Tibial nerve (tissue), 4 donors: ENCODE results near the gene SPATA1. TPM values are rescaled to one million over a fixed set of nuclear protein-coding genes. Genes with fewer than 3 reads are reported as not detected.
A peak's percentile ranks its signal among the peaks of the same experiment; 100 is the strongest.

Experiments
- DNase-seq, 2 donors: peaks; one replicate each; pipeline ENCODE4 v3.0.0-alpha.2; 2019; ENCODE audit warnings: low spot score in 2 of 2
- H3K27ac ChIP-seq, 4 donors: fragments of 200-600 bp; sonication (generic) in 3 of 4; one replicate each; pipeline ENCODE4 v1.5.1; 2017 to 2019; ENCODE audit warnings: mild to moderate bottlenecking in 1 of 4
- H3K27me3 ChIP-seq, 2 donors: fragments of 200-600 bp; sonication (generic) in 1 of 2; one replicate each; pipeline versions ENCODE4 v1.5.1 to v1.6.0; 2017 to 2019
- H3K36me3 ChIP-seq, 3 donors: fragments of 200-600 bp; sonication (generic); one replicate each; pipeline ENCODE4 v1.5.1; 2018 to 2019
- H3K4me1 ChIP-seq, 4 donors: fragments of 200-600 bp; sonication (generic) in 3 of 4; one replicate each; pipeline ENCODE4 v1.5.1; 2017 to 2019
- H3K4me3 ChIP-seq, 4 donors: fragments of 200-600 bp; sonication (generic) in 3 of 4; one replicate each; pipeline ENCODE4 v1.5.1; 2017 to 2019; ENCODE audit warnings: mild to moderate bottlenecking in 1 of 4, moderate library complexity in 1 of 4
- H3K9me3 ChIP-seq, 4 donors: fragments of 200-600 bp; sonication (generic) in 3 of 4; one replicate each; pipeline ENCODE4 v1.5.1; 2017 to 2019
- EP300 ChIP-seq, 2 donors: sonication (generic); formaldehyde crosslinking; IDR thresholded peaks; one replicate each; pipeline ENCODE4 v1.6.1; 2017; ENCODE audit warnings: antibody characterized with exemption in 2 of 2, mild to moderate bottlenecking in 1 of 2
- POLR2A ChIP-seq, 2 donors: fragments of 450-650 bp; IDR thresholded peaks; one replicate each; pipeline ENCODE4 v1.6.1; 2017; ENCODE audit warnings: antibody characterized with exemption in 2 of 2, mild to moderate bottlenecking in 2 of 2, moderate library complexity in 2 of 2
- WGBS, 2 donors: methylation state at CpG; one replicate each; pipeline ENCODE4 v1.1.5; 2018; 5-methylcytosine and 5-hydroxymethylcytosine counted together
- total RNA-seq, 4 donors: library from RNA; depleted of rRNA; stranded (reverse); fragments of >200 nt; gene quantifications; one replicate each; pipeline ENCODE4 v1.1.0, GENCODE V29; 2016
- TF ChIP-seq, protein P1 (sequence below), 5 experiments: fragments of 200-600 bp in 3 of 5; fragments of 450-650 bp in 2 of 5; sonication (generic) in 3 of 5; IDR thresholded peaks; one replicate each; pipeline ENCODE4 v1.5.1; 2016 to 2019; ENCODE audit warnings: antibody characterized with exemption in 5 of 5, mild to moderate bottlenecking in 3 of 5, moderate library complexity in 2 of 5

The SPATA1 gene
- total RNA-seq, 4 donors from 2014 or later: 0.22 TPM; not detected in 3

- 4 to 5% methylated on average over 51 of the region's 51 CpGs for WGBS, 2 donors
- Histone ChIP-seq H3K27ac (peak within 1 kb of the TSS; percentile 72 to 88 (median 79)), H3K27me3 (peaks cover 0 to 38% of the 10 kb centered on the region in 2 donors), H3K4me1 (peaks cover 0 to 31% (median 10%) of the 10 kb centered on the region in 4 donors), H3K4me3 (peak within 1 kb of the TSS; percentile 80 to 85 (median 82)), H3K36me3 (peaks cover 0 to 16% (median 0%) of the 10 kb centered on the region in 3 donors), H3K9me3 (no peaks in the 10 kb centered on the region)
- peak; percentile 20 to 49 for DNase-seq
- TF ChIP-seq EP300 (IDR thresholded peaks at IDR 0.05): peak; percentile 52 to 91
- TF ChIP-seq POLR2A (IDR thresholded peaks at IDR 0.05): peak; percentile 50 to 61
- TF ChIP-seq, protein P1, sequence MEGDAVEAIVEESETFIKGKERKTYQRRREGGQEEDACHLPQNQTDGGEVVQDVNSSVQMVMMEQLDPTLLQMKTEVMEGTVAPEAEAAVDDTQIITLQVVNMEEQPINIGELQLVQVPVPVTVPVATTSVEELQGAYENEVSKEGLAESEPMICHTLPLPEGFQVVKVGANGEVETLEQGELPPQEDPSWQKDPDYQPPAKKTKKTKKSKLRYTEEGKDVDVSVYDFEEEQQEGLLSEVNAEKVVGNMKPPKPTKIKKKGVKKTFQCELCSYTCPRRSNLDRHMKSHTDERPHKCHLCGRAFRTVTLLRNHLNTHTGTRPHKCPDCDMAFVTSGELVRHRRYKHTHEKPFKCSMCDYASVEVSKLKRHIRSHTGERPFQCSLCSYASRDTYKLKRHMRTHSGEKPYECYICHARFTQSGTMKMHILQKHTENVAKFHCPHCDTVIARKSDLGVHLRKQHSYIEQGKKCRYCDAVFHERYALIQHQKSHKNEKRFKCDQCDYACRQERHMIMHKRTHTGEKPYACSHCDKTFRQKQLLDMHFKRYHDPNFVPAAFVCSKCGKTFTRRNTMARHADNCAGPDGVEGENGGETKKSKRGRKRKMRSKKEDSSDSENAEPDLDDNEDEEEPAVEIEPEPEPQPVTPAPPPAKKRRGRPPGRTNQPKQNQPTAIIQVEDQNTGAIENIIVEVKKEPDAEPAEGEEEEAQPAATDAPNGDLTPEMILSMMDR (IDR thresholded peaks at IDR 0.05): no peak
Measured at GRCh38 chr1:84478876-84479868, 27.0 kb upstream of the SPATA1 start, which contains the start of gene RPF1. TSS of gene RPF1 (plus strand) at chr1:84479266. CDS start at chr1:84479282, 16 bp downstream.

GRCh38 chr1:84479998-84480397 is 26.2 kb upstream of the SPATA1 start:
- WGBS, 2 donors: 3 to 4% methylated on average over 9 of the region's 9 CpGs

DNA sequence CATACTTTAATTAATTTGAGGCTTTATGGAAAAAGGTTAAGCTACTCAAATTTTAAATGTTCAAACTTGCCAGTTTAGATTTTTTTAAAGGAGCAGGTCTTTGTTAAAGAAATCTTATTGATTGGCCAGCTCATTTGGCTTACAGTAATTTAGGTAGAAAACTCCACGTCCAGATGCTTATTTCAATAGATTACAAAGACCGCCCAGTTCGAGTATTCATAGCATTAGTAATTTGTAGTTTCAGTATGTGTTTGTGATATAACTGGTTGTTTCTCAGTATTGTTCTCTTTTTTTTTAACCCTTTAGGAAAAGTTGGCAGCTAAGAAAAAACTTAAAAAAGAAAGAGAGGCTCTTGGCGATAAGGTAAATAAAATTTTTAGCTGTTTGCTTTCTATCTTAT is 25.5 kb upstream of the SPATA1 start:
- H3K27ac ChIP-seq: no peak overlapping the region
- H3K9me3 ChIP-seq: no peaks in the 10 kb centered on the region
- H3K36me3 ChIP-seq: peaks cover 0 to 30% (median 0%) of the 10 kb centered on the region in 3 donors
- no peak for DNase-seq
- H3K4me3 ChIP-seq: peak overlapping the region in 1 of 4 donors; percentile 82
- H3K4me1 ChIP-seq: peaks cover 0 to 31% (median 10%) of the 10 kb centered on the region in 4 donors
- H3K27me3 ChIP-seq: peaks cover 0 to 23% of the 10 kb centered on the region in 2 donors
- WGBS, 2 donors: 79 to 83% methylated on average over 4 of the region's 4 CpGs
- no peak for TF ChIP-seq POLR2A (IDR thresholded peaks at IDR 0.05)
- TF ChIP-seq, protein P1 (IDR thresholded peaks at IDR 0.05): no peak
- no peak for TF ChIP-seq EP300 (IDR thresholded peaks at IDR 0.05)

More at GRCh38 chr1:84479998-84480397, 26.2 kb upstream of the SPATA1 start:
- H3K4me1 ChIP-seq: peaks cover 0 to 31% (median 10%) of the 10 kb centered on the region in 4 donors
- TF ChIP-seq EP300 (IDR thresholded peaks at IDR 0.05): no peak
- TF ChIP-seq, protein P1 (IDR thresholded peaks at IDR 0.05): no peak
- no peak for TF ChIP-seq POLR2A (IDR thresholded peaks at IDR 0.05)
- H3K27ac ChIP-seq: peak overlapping the region in 2 of 4 donors; percentile 83 to 88
- no peak for DNase-seq
- H3K27me3 ChIP-seq: peaks cover 0 to 29% of the 10 kb centered on the region in 2 donors
- peaks cover 0 to 23% (median 0%) of the 10 kb centered on the region in 3 donors for H3K36me3 ChIP-seq
- H3K4me3 ChIP-seq: peak overlapping the region; percentile 80 to 85 (median 82)
- H3K9me3 ChIP-seq: no peaks in the 10 kb centered on the region

DNA sequence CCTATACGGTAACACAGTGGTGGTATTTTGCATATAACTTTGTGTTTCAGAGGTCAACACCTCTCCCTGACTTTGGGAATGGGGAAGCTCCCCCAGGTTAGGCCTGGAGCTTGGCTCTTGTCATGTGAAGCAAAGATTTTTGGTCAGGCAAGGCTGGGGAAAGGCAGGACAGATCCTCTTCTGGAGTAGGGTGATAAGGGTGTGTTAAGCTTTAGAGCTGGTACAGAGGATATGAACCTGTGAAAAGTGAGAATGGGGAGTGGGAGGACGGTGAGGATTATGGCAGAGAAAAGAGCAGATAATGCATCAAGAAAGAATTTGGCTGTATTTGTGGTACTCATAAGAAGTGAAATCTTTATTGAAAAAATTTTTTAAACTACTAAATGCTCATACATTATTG is 24.9 kb upstream of the SPATA1 start:
- Histone ChIP-seq H3K4me1 (peaks cover 0 to 31% (median 10%) of the 10 kb centered on the region in 4 donors), H3K27ac (no peak overlapping the region), H3K36me3 (peaks cover 0 to 35% (median 0%) of the 10 kb centered on the region in 3 donors), H3K27me3 (peaks cover 0 to 17% of the 10 kb centered on the region in 2 donors), H3K9me3 (no peaks in the 10 kb centered on the region), H3K4me3 (no peak overlapping the region)
- TF ChIP-seq POLR2A (IDR thresholded peaks at IDR 0.05): no peak
- no peak for TF ChIP-seq EP300 (IDR thresholded peaks at IDR 0.05)
- TF ChIP-seq, protein P1 (IDR thresholded peaks at IDR 0.05): no peak
- DNase-seq: no peak
- WGBS, 2 donors: 85 to 88% methylated on average over 2 of the region's 2 CpGs
